ENCODE measurements around the gene GRAMD1C. TPM values are rescaled to one million over a fixed set of nuclear protein-coding genes. Genes with fewer than 3 reads are reported as not detected.

Gene GRAMD1C
- total and polyA plus RNA-seq, 2 of the 13 experiments (the other 11 are each of a cell fraction or from before 2014, with no cell fraction given): 0.45 TPM; not detected in 1

- WGBS (ENCODE audit: low lambda C conversion rate): 41% methylated on average over 1 of the region's 1 CpG
- no peak overlapping the region for H2AFZ ChIP-seq (ENCODE audit: low read length)
- ChIA-PET CTCF (ENCODE audit: low intra/inter-chr PET ratio, low total read pairs) (no interaction called here), POLR2A (no interaction called here)
- no peak for FAIRE-seq
- no peak for ATAC-seq
- H3K4me1 ChIP-seq (ENCODE audit: insufficient read depth, low read length): peaks cover 38% of the 10 kb centered on the region
- no peaks in the 10 kb centered on the region for H3K79me2 ChIP-seq (ENCODE audit: insufficient read depth, low read length)
- no peak overlapping the region for H3K9ac ChIP-seq (ENCODE audit: insufficient read depth, low read depth, low read length)
- TF ChIP-seq ZNF292 (CRISPR knock-in tag; IDR thresholded peaks at IDR 0.05; ENCODE audit: borderline replicate concordance, low read depth) (no peak), AKAP8 (CRISPR knock-in tag; IDR thresholded peaks at IDR 0.05) (no peak), ZNF816 (CRISPR knock-in tag; IDR thresholded peaks at IDR 0.05; ENCODE audit: borderline replicate concordance) (no peak), RBAK (CRISPR knock-in tag; IDR thresholded peaks at IDR 0.05) (no peak), ZNF496 (CRISPR knock-in tag; IDR thresholded peaks at IDR 0.05; ENCODE audit: insufficient replicate concordance) (no peak), ZNF598 (CRISPR knock-in tag; IDR thresholded peaks at IDR 0.05; ENCODE audit: borderline replicate concordance) (no peak), TCF12 (IDR thresholded peaks at IDR 0.05) (no peak), TCF12 (CRISPR knock-in tag; IDR thresholded peaks at IDR 0.05) (no peak), ZNF441 (CRISPR knock-in tag; IDR thresholded peaks at IDR 0.05; ENCODE audit: borderline replicate concordance) (no peak), PLSCR1 (CRISPR knock-in tag; IDR thresholded peaks at IDR 0.05; ENCODE audit: borderline replicate concordance) (no peak), ZKSCAN5 (CRISPR knock-in tag; IDR thresholded peaks at IDR 0.05) (no peak), RBM39 (IDR thresholded peaks at IDR 0.05; ENCODE audit: low read depth, low read length, poor library complexity, severe bottlenecking) (no peak), THRA (CRISPR knock-in tag; IDR thresholded peaks at IDR 0.05; ENCODE audit: borderline replicate concordance) (no peak), KDM1A (CRISPR knock-in tag; IDR thresholded peaks at IDR 0.05) (no peak), ZNF784 (CRISPR knock-in tag; IDR thresholded peaks at IDR 0.05; ENCODE audit: borderline replicate concordance) (no peak), ZBTB7B (CRISPR knock-in tag; IDR thresholded peaks at IDR 0.05) (no peak), POLR2AphosphoS5 (IDR thresholded peaks at IDR 0.05; ENCODE audit: low read depth, low read length) (no peak), MIER3 (CRISPR knock-in tag; IDR thresholded peaks at IDR 0.05; ENCODE audit: borderline replicate concordance) (no peak), ELF3 (CRISPR knock-in tag; IDR thresholded peaks at IDR 0.05) (no peak)
- DNase-seq (ENCODE audit: low spot score): no peak
- no peak overlapping the region for H3K4me3 ChIP-seq (replicated peaks in 1 of 3; ENCODE audit: insufficient read depth in 1 of 3, low read depth in 2 of 3, low read length in 3 of 3)
- intact Hi-C loops (cut with micrococcal nuclease; ENCODE audit: unreplicated experiment) (no loop called here), in situ Hi-C loops (cut with HindIII; ENCODE audit: extremely low pct_ligation_motif_present, low pct_unique_long_range_greater_than_20kb) (no loop called here)
- no peaks in the 10 kb centered on the region for H3K27me3 ChIP-seq (ENCODE audit: control insufficient read depth in 1 of 2, insufficient read depth in 2 of 2, low read length in 2 of 2)
- no TSS peak for BruUV-seq (replicated peaks)
- H3K27ac ChIP-seq (ENCODE audit: extremely low read length, insufficient read depth, low read length): no peak overlapping the region
- no peak overlapping the region for H3K4me2 ChIP-seq (ENCODE audit: low read depth, low read length)
- H3K36me3 ChIP-seq (replicated peaks in 1 of 2; ENCODE audit: control insufficient read depth in 1 of 2, insufficient read depth in 2 of 2, low read length in 2 of 2): no peaks in the 10 kb centered on the region
- no peaks in the 10 kb centered on the region for H4K20me1 ChIP-seq (ENCODE audit: insufficient read depth, low read length)
- H3K9me3 ChIP-seq (ENCODE audit: low read length): no peaks in the 10 kb centered on the region
Measured at GRCh38 chr3:113828600-113828999, 10.0 kb upstream of the GRAMD1C start.

Data from HepG2 (cell line).